Tibial artery (tissue), 4 donors: Measurements from ENCODE around the gene COL25A1.

Experiments
- DNase-seq, 2 donors: peaks; one replicate each; pipeline ENCODE4 v3.0.0-alpha.2; 2019
- H3K27ac ChIP-seq, 2 donors: fragments of 200-600 bp; sonication (generic) in 1 of 2; 1 replicate in 1 of 2; 2 replicates in 1 of 2; pipeline ENCODE4 v1.5.1; 2018 to 2019; ENCODE audit warnings: mild to moderate bottlenecking in 1 of 2
- H3K27me3 ChIP-seq, 2 donors: fragments of 200-600 bp; sonication (generic) in 1 of 2; one replicate each; pipeline versions ENCODE4 v1.5.1 to v1.6.0; 2016 to 2019
- H3K36me3 ChIP-seq, 3 donors: fragments of 200-600 bp; sonication (generic) in 2 of 3; one replicate each; pipeline ENCODE4 v1.5.1; 2016 to 2019; ENCODE audit warnings: mild to moderate bottlenecking in 2 of 3
- H3K4me1 ChIP-seq, 4 donors: fragments of 200-600 bp; sonication (generic) in 2 of 4; 1 replicate in 3 of 4; 2 replicates in 1 of 4; pipeline ENCODE4 v1.5.1; 2016 to 2019
- H3K4me3 ChIP-seq, 2 donors: fragments of 200-600 bp; sonication (generic) in 1 of 2; 1 replicate in 1 of 2; 2 replicates in 1 of 2; pipeline ENCODE4 v1.5.1; 2018 to 2019; ENCODE audit warnings: mild to moderate bottlenecking in 2 of 2
- H3K9me3 ChIP-seq, 3 donors: fragments of 200-600 bp; sonication (generic) in 1 of 3; one replicate each; pipeline ENCODE4 v1.5.1; 2016 to 2019
- intact Hi-C: fragments of 100-400 bp; cut with DNase I; formaldehyde crosslinking; loops from one replicate; pipeline ENCODE4 v1.15.0; 2023; ENCODE audit warnings: low total_unique reads
- TF ChIP-seq, protein P1 (sequence below), 2 experiments: fragments of 200-600 bp in 1 of 2; fragments of 450-650 bp in 1 of 2; IDR thresholded peaks; one replicate each; pipeline ENCODE4 v1.5.1; 2017 to 2019; ENCODE audit warnings: antibody characterized with exemption in 2 of 2, mild to moderate bottlenecking in 1 of 2, moderate library complexity in 1 of 2

Gene COL25A1

GRCh38 chr4:109041463-109042360 is 260.7 kb downstream of the COL25A1 start:
- Histone ChIP-seq H3K4me1 (peaks cover 0 to 5% (median 0%) of the 10 kb centered on the region in 4 donors), H3K27ac (no peak overlapping the region), H3K36me3 (no peaks in the 10 kb centered on the region), H3K27me3 (no peaks in the 10 kb centered on the region), H3K9me3 (no peaks in the 10 kb centered on the region), H3K4me3 (no peak overlapping the region)
- no peak for DNase-seq
- TF ChIP-seq, protein P1, sequence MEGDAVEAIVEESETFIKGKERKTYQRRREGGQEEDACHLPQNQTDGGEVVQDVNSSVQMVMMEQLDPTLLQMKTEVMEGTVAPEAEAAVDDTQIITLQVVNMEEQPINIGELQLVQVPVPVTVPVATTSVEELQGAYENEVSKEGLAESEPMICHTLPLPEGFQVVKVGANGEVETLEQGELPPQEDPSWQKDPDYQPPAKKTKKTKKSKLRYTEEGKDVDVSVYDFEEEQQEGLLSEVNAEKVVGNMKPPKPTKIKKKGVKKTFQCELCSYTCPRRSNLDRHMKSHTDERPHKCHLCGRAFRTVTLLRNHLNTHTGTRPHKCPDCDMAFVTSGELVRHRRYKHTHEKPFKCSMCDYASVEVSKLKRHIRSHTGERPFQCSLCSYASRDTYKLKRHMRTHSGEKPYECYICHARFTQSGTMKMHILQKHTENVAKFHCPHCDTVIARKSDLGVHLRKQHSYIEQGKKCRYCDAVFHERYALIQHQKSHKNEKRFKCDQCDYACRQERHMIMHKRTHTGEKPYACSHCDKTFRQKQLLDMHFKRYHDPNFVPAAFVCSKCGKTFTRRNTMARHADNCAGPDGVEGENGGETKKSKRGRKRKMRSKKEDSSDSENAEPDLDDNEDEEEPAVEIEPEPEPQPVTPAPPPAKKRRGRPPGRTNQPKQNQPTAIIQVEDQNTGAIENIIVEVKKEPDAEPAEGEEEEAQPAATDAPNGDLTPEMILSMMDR (IDR thresholded peaks at IDR 0.05), result no peak
- intact Hi-C loops, result no loop called here

GRCh38 chr4:109040441-109040840 is 262.0 kb downstream of the COL25A1 start:
- no peak overlapping the region for H3K27ac ChIP-seq
- H3K4me1 ChIP-seq, result no peaks in the 10 kb centered on the region
- no peaks in the 10 kb centered on the region for H3K36me3 ChIP-seq
- intact Hi-C loops, result no loop called here
- no peaks in the 10 kb centered on the region for H3K9me3 ChIP-seq
- H3K4me3 ChIP-seq, result no peak overlapping the region
- DNase-seq, result no peak
- TF ChIP-seq, protein P1 (IDR thresholded peaks at IDR 0.05), result no peak
- H3K27me3 ChIP-seq, result no peaks in the 10 kb centered on the region

DNA sequence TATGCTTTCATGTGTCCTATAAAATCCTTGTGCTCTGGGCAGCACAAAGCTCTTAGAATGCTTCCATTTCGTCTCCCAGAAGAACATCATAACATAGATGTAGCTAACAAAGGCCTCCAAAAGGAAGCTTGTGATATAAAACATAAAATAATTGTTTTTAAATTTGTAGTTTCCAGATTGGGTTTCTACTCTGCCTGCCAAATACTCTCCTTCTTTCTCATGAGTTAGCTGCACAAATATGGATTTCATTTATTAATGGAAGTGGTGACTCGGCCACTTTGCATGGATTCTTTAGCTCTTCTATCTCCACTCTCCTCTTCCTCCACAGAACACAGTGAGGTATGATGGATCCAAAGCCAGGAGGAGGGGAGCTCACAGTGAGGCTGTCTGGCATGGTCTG is 265.4 kb downstream of the COL25A1 start:
- H3K4me3 ChIP-seq, result no peak overlapping the region
- no peak for DNase-seq
- no peaks in the 10 kb centered on the region for H3K9me3 ChIP-seq
- H3K27ac ChIP-seq, result no peak overlapping the region
- no peaks in the 10 kb centered on the region for H3K4me1 ChIP-seq
- intact Hi-C loops, result no loop called here
- no peaks in the 10 kb centered on the region for H3K36me3 ChIP-seq
- no peaks in the 10 kb centered on the region for H3K27me3 ChIP-seq
- TF ChIP-seq, protein P1 (IDR thresholded peaks at IDR 0.05), result no peak

GRCh38 chr4:109033993-109034392 is 268.5 kb downstream of the COL25A1 start:
- no peak for DNase-seq
- no peak overlapping the region for H3K27ac ChIP-seq
- TF ChIP-seq, protein P1 (IDR thresholded peaks at IDR 0.05), result no peak
- intact Hi-C loops, result no loop called here
- no peaks in the 10 kb centered on the region for H3K4me1 ChIP-seq
- H3K9me3 ChIP-seq, result no peaks in the 10 kb centered on the region
- no peaks in the 10 kb centered on the region for H3K27me3 ChIP-seq
- no peaks in the 10 kb centered on the region for H3K36me3 ChIP-seq
- no peak overlapping the region for H3K4me3 ChIP-seq

- no peaks in the 10 kb centered on the region for H3K4me1 ChIP-seq
- H3K36me3 ChIP-seq, result no peaks in the 10 kb centered on the region
- no peak for DNase-seq
- no peaks in the 10 kb centered on the region for H3K9me3 ChIP-seq
- H3K4me3 ChIP-seq, result no peak overlapping the region
- intact Hi-C loops, result no loop called here
- no peaks in the 10 kb centered on the region for H3K27me3 ChIP-seq
- H3K27ac ChIP-seq, result no peak overlapping the region
- TF ChIP-seq, protein P1 (IDR thresholded peaks at IDR 0.05), result no peak
Measured at GRCh38 chr4:109032671-109033070, 269.8 kb downstream of the COL25A1 start.
